ENCODE measurements around the gene GNMT. TPM values are rescaled to one million over a fixed set of nuclear protein-coding genes. Genes with fewer than 3 reads are reported as not detected.

Gene GNMT
- total and polyA plus RNA-seq, 2 donors (not counting 1 experiment from before 2014, with no cell fraction given), result 0.06 TPM; not detected in 1

DNA sequence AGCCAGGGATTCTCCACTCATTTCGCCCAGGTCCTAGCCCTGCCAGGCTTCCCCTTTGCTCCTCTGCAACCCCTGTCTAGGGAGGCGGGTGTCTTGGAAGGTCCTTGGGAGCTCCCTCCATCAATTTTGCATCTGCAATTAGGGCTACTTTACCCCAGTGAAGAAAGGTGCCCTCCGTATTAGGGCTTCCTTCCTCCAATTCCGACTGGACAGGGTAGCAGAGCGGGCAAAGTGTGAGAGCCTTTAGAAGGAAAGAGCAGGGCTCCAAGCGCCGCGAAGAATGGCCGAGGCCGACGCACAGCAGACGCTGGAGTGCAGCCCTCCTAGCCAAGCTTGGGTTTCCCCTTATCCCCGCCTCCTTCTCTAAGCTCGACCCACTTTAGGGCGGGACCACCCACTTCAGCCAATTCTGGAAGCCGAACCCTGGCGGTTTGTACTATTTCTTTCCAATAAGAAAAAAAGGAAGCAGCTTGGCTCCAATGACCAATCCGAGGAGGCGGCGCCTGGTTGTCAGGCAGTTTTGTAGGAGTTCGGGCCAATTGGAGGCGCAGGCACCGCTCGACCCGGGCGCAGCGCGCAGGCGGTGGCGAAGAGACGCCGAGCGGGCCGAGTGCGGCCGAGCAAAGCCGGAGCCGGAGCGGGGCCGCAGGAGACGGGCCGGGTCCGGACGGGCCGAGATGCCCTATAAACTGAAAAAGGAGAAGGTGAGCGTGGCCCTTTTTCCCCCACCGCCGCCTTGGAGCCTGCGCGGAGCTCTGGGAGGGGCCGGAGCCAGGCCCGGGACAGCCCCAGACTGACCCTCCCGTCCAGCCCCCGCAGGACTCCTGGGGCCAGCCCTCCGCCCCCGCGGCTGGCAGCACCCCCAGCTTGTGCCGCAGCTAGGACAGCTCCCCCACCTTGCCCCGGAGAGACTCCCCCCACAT lies 23.7 kb downstream of the GNMT start, which contains the start of gene PPP2R5D:
PPP2R5D (plus strand) TSS at position 570 of the 923 bp plus-strand sequence; CDS start at position 678, 108 bp downstream.
- Histone ChIP-seq H3K4me2 (ENCODE audit: extremely low read depth, insufficient read depth, low read length) (peak within 1 kb of the TSS; percentile 89), H3K36me3 (ENCODE audit: control insufficient read depth, insufficient read depth, low read length) (peaks cover 3% of the 10 kb centered on the region), H3K9ac (ENCODE audit: insufficient read depth, low read length) (peak within 1 kb of the TSS; percentile 65), H2AFZ (ENCODE audit: low read length) (peak within 1 kb of the TSS; percentile 87), H3K4me3 (replicated peaks in 1 of 4; ENCODE audit: control extremely low read depth in 1 of 4, insufficient read depth in 1 of 4, low read depth in 3 of 4, low read length in 4 of 4) (peak within 1 kb of the TSS; percentile 68 to 80 (median 70)), H4K20me1 (ENCODE audit: control insufficient read depth, extremely low read depth, insufficient read depth, low read length) (no peaks in the 10 kb centered on the region), H3K27ac (ENCODE audit: insufficient read depth, low read length) (peak within 1 kb of the TSS; percentile 52), H3K4me1 (ENCODE audit: control insufficient read depth, extremely low read depth, insufficient read depth, low read length) (peaks cover 15% of the 10 kb centered on the region), H3K79me2 (ENCODE audit: control insufficient read depth, insufficient read depth, low read length) (peaks cover 13% of the 10 kb centered on the region), H3K27me3 (ENCODE audit: control insufficient read depth, insufficient read depth, low read length) (no peaks in the 10 kb centered on the region), H3K9me3 (ENCODE audit: control insufficient read depth, insufficient read depth, low read depth, low read length) (no peaks in the 10 kb centered on the region)
- DNase-seq (ENCODE audit: low read depth in 2 of 2), result peak; percentile 98 to 99
- no peak for TF ChIP-seq EZH2 (IDR thresholded peaks at IDR 0.05; ENCODE audit: low read length, missing control alignments)
- TF ChIP-seq, protein P1, sequence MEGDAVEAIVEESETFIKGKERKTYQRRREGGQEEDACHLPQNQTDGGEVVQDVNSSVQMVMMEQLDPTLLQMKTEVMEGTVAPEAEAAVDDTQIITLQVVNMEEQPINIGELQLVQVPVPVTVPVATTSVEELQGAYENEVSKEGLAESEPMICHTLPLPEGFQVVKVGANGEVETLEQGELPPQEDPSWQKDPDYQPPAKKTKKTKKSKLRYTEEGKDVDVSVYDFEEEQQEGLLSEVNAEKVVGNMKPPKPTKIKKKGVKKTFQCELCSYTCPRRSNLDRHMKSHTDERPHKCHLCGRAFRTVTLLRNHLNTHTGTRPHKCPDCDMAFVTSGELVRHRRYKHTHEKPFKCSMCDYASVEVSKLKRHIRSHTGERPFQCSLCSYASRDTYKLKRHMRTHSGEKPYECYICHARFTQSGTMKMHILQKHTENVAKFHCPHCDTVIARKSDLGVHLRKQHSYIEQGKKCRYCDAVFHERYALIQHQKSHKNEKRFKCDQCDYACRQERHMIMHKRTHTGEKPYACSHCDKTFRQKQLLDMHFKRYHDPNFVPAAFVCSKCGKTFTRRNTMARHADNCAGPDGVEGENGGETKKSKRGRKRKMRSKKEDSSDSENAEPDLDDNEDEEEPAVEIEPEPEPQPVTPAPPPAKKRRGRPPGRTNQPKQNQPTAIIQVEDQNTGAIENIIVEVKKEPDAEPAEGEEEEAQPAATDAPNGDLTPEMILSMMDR (conservative IDR thresholded peaks at IDR 0.05 in 1 of 2, IDR thresholded peaks at IDR 0.05 in 1 of 2; ENCODE audit: low read depth in 1 of 2, low read length in 2 of 2), result no peak

DNA sequence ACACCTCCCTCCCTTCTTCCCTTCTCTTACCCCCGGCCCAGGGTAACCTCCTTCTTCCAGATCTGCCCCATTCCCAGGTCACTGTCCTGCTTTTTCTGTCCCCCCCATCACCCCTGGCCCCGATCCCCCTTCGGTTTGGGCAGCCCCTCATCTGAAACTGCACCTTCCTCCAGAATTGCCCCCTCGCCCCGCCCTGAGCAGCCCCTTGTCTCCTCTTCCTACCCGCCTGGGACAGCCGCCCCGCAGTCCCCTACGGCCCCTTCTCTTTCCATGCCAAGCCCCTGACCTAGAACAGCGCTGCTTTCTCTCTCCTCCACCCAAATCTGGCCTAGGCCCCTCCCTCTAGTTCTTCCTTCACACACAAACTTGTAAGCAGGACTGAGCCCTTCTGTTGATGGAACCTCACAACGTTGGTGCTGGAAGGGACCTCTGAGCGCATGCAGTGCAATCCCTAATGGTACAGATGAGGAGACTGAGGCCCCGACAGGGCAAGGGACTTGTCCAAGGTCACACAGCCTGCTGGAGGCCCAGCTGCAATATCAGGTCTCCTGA lies 24.4 kb downstream of the GNMT start:
- Histone ChIP-seq H3K9me3 (ENCODE audit: control insufficient read depth, insufficient read depth, low read depth, low read length) (no peaks in the 10 kb centered on the region), H3K79me2 (ENCODE audit: control insufficient read depth, insufficient read depth, low read length) (peaks cover 13% of the 10 kb centered on the region), H3K27me3 (ENCODE audit: control insufficient read depth, insufficient read depth, low read length) (no peaks in the 10 kb centered on the region), H3K9ac (ENCODE audit: insufficient read depth, low read length) (peak overlapping the region; percentile 65), H3K4me3 (replicated peaks in 1 of 4; ENCODE audit: control extremely low read depth in 1 of 4, insufficient read depth in 1 of 4, low read depth in 3 of 4, low read length in 4 of 4) (peak overlapping the region; percentile 61 to 80 (median 70)), H3K4me1 (ENCODE audit: control insufficient read depth, extremely low read depth, insufficient read depth, low read length) (peaks cover 10% of the 10 kb centered on the region), H3K36me3 (ENCODE audit: control insufficient read depth, insufficient read depth, low read length) (peaks cover 3% of the 10 kb centered on the region), H4K20me1 (ENCODE audit: control insufficient read depth, extremely low read depth, insufficient read depth, low read length) (no peaks in the 10 kb centered on the region), H2AFZ (ENCODE audit: low read length) (peak overlapping the region; percentile 34), H3K4me2 (ENCODE audit: extremely low read depth, insufficient read depth, low read length) (peak overlapping the region; percentile 78), H3K27ac (ENCODE audit: insufficient read depth, low read length) (peak overlapping the region; percentile 51)
- TF ChIP-seq, protein P1 (conservative IDR thresholded peaks at IDR 0.05 in 1 of 2, IDR thresholded peaks at IDR 0.05 in 1 of 2; ENCODE audit: low read depth in 1 of 2, low read length in 2 of 2), result no peak
- no peak for TF ChIP-seq EZH2 (IDR thresholded peaks at IDR 0.05; ENCODE audit: low read length, missing control alignments)
- peak; percentile 11 to 24 for DNase-seq (ENCODE audit: low read depth in 2 of 2)
